HepG2 (cell line): ENCODE measurements around the gene PEAK1. TPM values are rescaled to one million over a fixed set of nuclear protein-coding genes. Genes with fewer than 3 reads are reported as not detected.

Experiments
- ARID3A ChIP-seq: IDR thresholded peaks from 2 replicates; pipeline ENCODE4 v1.6.1; 2012; ENCODE audit warnings: low read depth, low read length, improper control_type of control experiment
- CREB1 ChIP-seq, 2 experiments: fragments of 450-650 bp in 1 of 2; IDR thresholded peaks; 2 replicates each; pipeline ENCODE4 v1.6.1; 2016 to 2017; ENCODE audit warnings: control low read depth in 1 of 2, mild to moderate bottlenecking in 1 of 2, missing compliant biosample characterization in 1 of 2, missing genetic modification characterization in 1 of 2
- CREM ChIP-seq, 2 experiments: sonication (generic) in 1 of 2; formaldehyde crosslinking in 1 of 2; IDR thresholded peaks; 2 replicates each; pipeline versions ENCODE4 v1.4.0 to v1.6.1; 2016 to 2020; ENCODE audit warnings: antibody characterized with exemption in 1 of 2, mild to moderate bottlenecking in 1 of 2, missing genetic modification reagents in 1 of 2
- GABPB1 ChIP-seq: IDR thresholded peaks from 2 replicates; pipeline ENCODE4 v1.6.1; 2016; ENCODE audit warnings: mild to moderate bottlenecking, missing genetic modification reagents, moderate library complexity, missing compliant biosample characterization
- HDAC1 ChIP-seq: sonication (generic); formaldehyde crosslinking; IDR thresholded peaks from 2 replicates; pipeline ENCODE4 v1.5.1; 2020; ENCODE audit warnings: mild to moderate bottlenecking, missing genetic modification reagents
- KLF6 ChIP-seq: IDR thresholded peaks from 2 replicates; pipeline ENCODE4 v1.8.0; 2016; ENCODE audit warnings: missing biosample characterization, missing genetic modification reagents
- MAZ ChIP-seq, 2 experiments: sonication (generic) in 1 of 2; formaldehyde crosslinking in 1 of 2; IDR thresholded peaks; 2 replicates each; pipeline versions ENCODE4 v1.5.0 to v1.6.1; 2012 to 2020; ENCODE audit warnings: low read depth in 2 of 2, mild to moderate bottlenecking in 2 of 2, borderline replicate concordance in 1 of 2, improper control_type of control experiment in 1 of 2, low read length in 1 of 2, missing genetic modification reagents in 1 of 2, moderate library complexity in 1 of 2
- NFIC ChIP-seq: IDR thresholded peaks from 2 replicates; pipeline ENCODE4 v1.6.1; 2012; ENCODE audit warnings: mild to moderate bottlenecking, low read length, inconsistent platforms
- POLR2A ChIP-seq, 2 experiments: IDR thresholded peaks; 2 replicates each; pipeline ENCODE4 v1.6.1; 2011; ENCODE audit warnings: low read depth in 2 of 2, low read length in 2 of 2, mild to moderate bottlenecking in 1 of 2, moderate library complexity in 1 of 2; ENCODE audit not compliant: insufficient read depth in 1 of 2
- REXO4 ChIP-seq: sonication (generic); formaldehyde crosslinking; IDR thresholded peaks from 2 replicates; pipeline ENCODE4 v1.8.0; 2022; ENCODE audit warnings: missing genetic modification reagents, mild to moderate bottlenecking, borderline replicate concordance
- ZBTB20 ChIP-seq: sonication (generic); formaldehyde crosslinking; IDR thresholded peaks from 2 replicates; pipeline ENCODE4 v1.8.1; 2023; ENCODE audit warnings: missing genetic modification reagents, low read depth, mild to moderate bottlenecking, borderline replicate concordance
- ZMYM4 ChIP-seq: sonication (generic); formaldehyde crosslinking; IDR thresholded peaks from 2 replicates; pipeline ENCODE4 v1.8.1; 2023; ENCODE audit warnings: mild to moderate bottlenecking, missing genetic modification reagents
- ZNF264 ChIP-seq: sonication (generic); formaldehyde crosslinking; IDR thresholded peaks from 2 replicates; pipeline ENCODE4 v1.4.0; 2020; ENCODE audit warnings: missing genetic modification reagents
- ZNF34 ChIP-seq: sonication (generic); formaldehyde crosslinking; IDR thresholded peaks from 2 replicates; pipeline ENCODE4 v1.4.0; 2020; ENCODE audit warnings: mild to moderate bottlenecking, missing genetic modification reagents, borderline replicate concordance
- ZNF629 ChIP-seq: sonication (generic); formaldehyde crosslinking; conservative IDR thresholded peaks from 2 replicates; pipeline ENCODE4 v1.5.0; 2020; ENCODE audit warnings: missing genetic modification reagents
- ZNF746 ChIP-seq: sonication (generic); formaldehyde crosslinking; IDR thresholded peaks from 2 replicates; pipeline ENCODE4 v1.8.0; 2022; ENCODE audit warnings: mild to moderate bottlenecking, missing genetic modification reagents
- ZNF788 ChIP-seq: sonication (generic); formaldehyde crosslinking; IDR thresholded peaks from 2 replicates; pipeline ENCODE4 v1.5.0; 2020; ENCODE audit warnings: mild to moderate bottlenecking, missing genetic modification reagents, borderline replicate concordance
- ZSCAN29 ChIP-seq: sonication (generic); formaldehyde crosslinking; conservative IDR thresholded peaks from 2 replicates; pipeline ENCODE4 v1.4.0; 2020; ENCODE audit warnings: mild to moderate bottlenecking, missing genetic modification reagents
- polyA plus RNA-seq, 8 experiments: library from polyadenylated mRNA; depleted of rRNA in 3 of 8; stranded (reverse) in 7 of 8; unstranded in 1 of 8; fragments of >200 nt; fragmentation: Illumina TruSeq in 4 of 8; extraction: Trizol in 4 of 8; gene quantifications; 2 replicates each; pipeline versions ENCODE4 v1.2.1 to v1.2.3, GENCODE V29; 2011 to 2016; ENCODE audit warnings: low read depth in 4 of 8, missing spikeins in 1 of 8, mixed read lengths in 1 of 8; ENCODE audit not compliant: insufficient read depth in 1 of 8
- total RNA-seq, 5 experiments: library from RNA; depleted of rRNA; stranded (reverse); fragments of >200 nt; fragmentation: Illumina TruSeq; extraction: Trizol; gene quantifications; 2 replicates each; pipeline ENCODE4 v1.2.3, GENCODE V29; 2016; ENCODE audit warnings: low read depth in 1 of 5
- TF ChIP-seq, protein P1 (sequence below): sonication (generic); formaldehyde crosslinking; IDR thresholded peaks from 2 replicates; pipeline ENCODE4 v1.4.0; 2020; ENCODE audit warnings: missing genetic modification reagents, mild to moderate bottlenecking, borderline replicate concordance
- TF ChIP-seq, protein P2 (sequence below): IDR thresholded peaks from 2 replicates; pipeline ENCODE4 v1.6.1; 2012; ENCODE audit warnings: inconsistent platforms
- TF ChIP-seq, protein P3 (sequence below): sonication (generic); formaldehyde crosslinking; IDR thresholded peaks from 2 replicates; pipeline ENCODE4 v1.4.0; 2020; ENCODE audit warnings: missing genetic modification reagents

The PEAK1 gene
- total and polyA plus RNA-seq, 2 of the 13 experiments (the other 11 are each of a cell fraction or from before 2014, with no cell fraction given), result 6.0 to 6.6 TPM

DNA sequence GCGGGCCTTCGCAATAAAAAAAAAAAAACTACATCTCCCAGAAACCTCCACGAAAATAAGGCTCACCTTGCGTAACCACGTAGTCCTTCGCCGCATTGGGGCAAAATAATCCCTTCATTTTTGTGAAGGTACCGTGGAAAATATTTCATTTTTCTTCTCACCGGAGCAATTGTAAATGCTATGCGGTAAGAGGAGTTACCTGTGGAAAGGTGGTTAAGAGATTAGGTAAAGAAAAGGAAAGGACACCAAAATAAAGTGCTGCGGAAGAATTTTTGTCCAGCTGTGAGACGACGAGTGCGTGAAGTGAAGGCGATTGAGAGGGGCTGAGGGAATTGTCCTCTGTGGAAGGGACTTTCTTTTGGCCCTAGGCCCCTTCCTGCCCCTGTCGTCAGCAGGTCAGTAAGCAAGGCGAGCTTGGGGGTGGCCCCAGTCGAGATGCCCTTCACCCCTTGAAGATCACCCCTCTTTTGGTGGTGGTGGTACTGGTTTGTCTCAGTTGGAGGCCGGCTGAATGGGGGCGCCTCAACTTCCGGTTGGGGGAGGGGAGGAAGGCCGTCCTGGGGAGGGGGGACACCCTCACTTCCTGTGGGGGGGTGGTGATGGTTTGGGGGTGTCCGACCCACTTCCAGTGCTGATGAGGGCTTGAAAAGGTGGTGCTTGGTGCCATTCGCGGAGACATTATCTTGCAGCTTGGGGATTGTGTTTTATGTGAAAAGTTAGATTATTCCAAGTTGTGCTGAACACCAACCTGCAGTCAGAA lies 886 bp upstream of the PEAK1 start, which contains the start of gene HMG20A (continued):
- TF ChIP-seq, protein P1, sequence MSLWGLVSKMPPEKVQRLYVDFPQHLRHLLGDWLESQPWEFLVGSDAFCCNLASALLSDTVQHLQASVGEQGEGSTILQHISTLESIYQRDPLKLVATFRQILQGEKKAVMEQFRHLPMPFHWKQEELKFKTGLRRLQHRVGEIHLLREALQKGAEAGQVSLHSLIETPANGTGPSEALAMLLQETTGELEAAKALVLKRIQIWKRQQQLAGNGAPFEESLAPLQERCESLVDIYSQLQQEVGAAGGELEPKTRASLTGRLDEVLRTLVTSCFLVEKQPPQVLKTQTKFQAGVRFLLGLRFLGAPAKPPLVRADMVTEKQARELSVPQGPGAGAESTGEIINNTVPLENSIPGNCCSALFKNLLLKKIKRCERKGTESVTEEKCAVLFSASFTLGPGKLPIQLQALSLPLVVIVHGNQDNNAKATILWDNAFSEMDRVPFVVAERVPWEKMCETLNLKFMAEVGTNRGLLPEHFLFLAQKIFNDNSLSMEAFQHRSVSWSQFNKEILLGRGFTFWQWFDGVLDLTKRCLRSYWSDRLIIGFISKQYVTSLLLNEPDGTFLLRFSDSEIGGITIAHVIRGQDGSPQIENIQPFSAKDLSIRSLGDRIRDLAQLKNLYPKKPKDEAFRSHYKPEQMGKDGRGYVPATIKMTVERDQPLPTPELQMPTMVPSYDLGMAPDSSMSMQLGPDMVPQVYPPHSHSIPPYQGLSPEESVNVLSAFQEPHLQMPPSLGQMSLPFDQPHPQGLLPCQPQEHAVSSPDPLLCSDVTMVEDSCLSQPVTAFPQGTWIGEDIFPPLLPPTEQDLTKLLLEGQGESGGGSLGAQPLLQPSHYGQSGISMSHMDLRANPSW, result 0 out of 2 replicates have a peak, but pooled peaks have one; percentile 59
- TF ChIP-seq ZSCAN29 (CRISPR knock-in tag), result 0 out of 2 replicates have a peak, but pooled peaks have one; percentile 31
- TF ChIP-seq MAZ (IDR thresholded peaks at IDR 0.05; ENCODE audit: borderline replicate concordance, low read depth, low read length), result no peak; the same call in 1 of the 2 replicates
- TF ChIP-seq MAZ (CRISPR knock-in tag; IDR thresholded peaks at IDR 0.05; ENCODE audit: low read depth), result peak; percentile 69
- no peak for TF ChIP-seq REXO4 (CRISPR knock-in tag)
- peak; percentile 37; the same call in 1 of the 2 replicates for TF ChIP-seq HDAC1 (CRISPR knock-in tag)
- peak; percentile 38; the same call in 1 of the 2 replicates for TF ChIP-seq ZNF788 (CRISPR knock-in tag)
- no peak for TF ChIP-seq ZNF629 (CRISPR knock-in tag)
- peak; percentile 34; the same call in 1 of the 2 replicates for TF ChIP-seq ZMYM4 (CRISPR knock-in tag)
- TF ChIP-seq, protein P2, sequence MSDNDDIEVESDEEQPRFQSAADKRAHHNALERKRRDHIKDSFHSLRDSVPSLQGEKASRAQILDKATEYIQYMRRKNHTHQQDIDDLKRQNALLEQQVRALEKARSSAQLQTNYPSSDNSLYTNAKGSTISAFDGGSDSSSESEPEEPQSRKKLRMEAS, result 0 out of 2 replicates have a peak, but pooled peaks have one; percentile 1
- TF ChIP-seq, protein P3, sequence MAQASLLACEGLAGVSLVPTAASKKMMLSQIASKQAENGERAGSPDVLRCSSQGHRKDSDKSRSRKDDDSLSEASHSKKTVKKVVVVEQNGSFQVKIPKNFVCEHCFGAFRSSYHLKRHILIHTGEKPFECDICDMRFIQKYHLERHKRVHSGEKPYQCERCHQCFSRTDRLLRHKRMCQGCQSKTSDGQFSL (CRISPR knock-in tag), result peak; percentile 98
- TF ChIP-seq ZNF746 (CRISPR knock-in tag), result peak; percentile 49; the same call in 1 of the 2 replicates
- peak; percentile 30; the same call in 1 of the 2 replicates for TF ChIP-seq ZNF34
- 0 out of 2 replicates have a peak, but pooled peaks have one; percentile 0 for TF ChIP-seq ZBTB20 (CRISPR knock-in tag)
- peak; percentile 48; the same call in 1 of the 2 replicates for TF ChIP-seq KLF6
- TF ChIP-seq CREM (IDR thresholded peaks at IDR 0.05), result peak; percentile 95
- no peak for TF ChIP-seq CREM (CRISPR knock-in tag; IDR thresholded peaks at IDR 0.05)
- peak; percentile 86 for TF ChIP-seq CREB1 (IDR thresholded peaks at IDR 0.05)
- TF ChIP-seq CREB1 (CRISPR knock-in tag; IDR thresholded peaks at IDR 0.05), result peak; percentile 95
- 0 out of 2 replicates have a peak, but pooled peaks have one; percentile 23 for TF ChIP-seq NFIC
- peak; percentile 30; the same call in 1 of the 2 replicates for TF ChIP-seq ZNF264 (CRISPR knock-in tag)
- peak; percentile 80 for TF ChIP-seq POLR2A (IDR thresholded peaks at IDR 0.05; ENCODE audit: insufficient read depth in 1 of 2, low read depth in 2 of 2, low read length in 2 of 2)
- peak; percentile 75 for TF ChIP-seq ARID3A
- TF ChIP-seq GABPB1 (CRISPR knock-in tag), result peak; percentile 83
